Panc1 (cell line): Measurements from ENCODE around the gene FAM50B.

Source experiments
- POLR2AphosphoS5 ChIP-seq: IDR thresholded peaks from 2 replicates; pipeline ENCODE4 v1.6.1; 2012; ENCODE audit warnings: mild to moderate bottlenecking, low read depth, low read length, moderate library complexity
- TF ChIP-seq, protein P1 (sequence below), 2 experiments: IDR thresholded peaks; 2 replicates each; pipeline ENCODE4 v1.6.1; 2011 to 2012; ENCODE audit warnings: low read depth in 2 of 2, control low read depth in 1 of 2, low read length in 1 of 2, mild to moderate bottlenecking in 1 of 2, moderate library complexity in 1 of 2; ENCODE audit not compliant: insufficient read depth in 1 of 2

DNA sequence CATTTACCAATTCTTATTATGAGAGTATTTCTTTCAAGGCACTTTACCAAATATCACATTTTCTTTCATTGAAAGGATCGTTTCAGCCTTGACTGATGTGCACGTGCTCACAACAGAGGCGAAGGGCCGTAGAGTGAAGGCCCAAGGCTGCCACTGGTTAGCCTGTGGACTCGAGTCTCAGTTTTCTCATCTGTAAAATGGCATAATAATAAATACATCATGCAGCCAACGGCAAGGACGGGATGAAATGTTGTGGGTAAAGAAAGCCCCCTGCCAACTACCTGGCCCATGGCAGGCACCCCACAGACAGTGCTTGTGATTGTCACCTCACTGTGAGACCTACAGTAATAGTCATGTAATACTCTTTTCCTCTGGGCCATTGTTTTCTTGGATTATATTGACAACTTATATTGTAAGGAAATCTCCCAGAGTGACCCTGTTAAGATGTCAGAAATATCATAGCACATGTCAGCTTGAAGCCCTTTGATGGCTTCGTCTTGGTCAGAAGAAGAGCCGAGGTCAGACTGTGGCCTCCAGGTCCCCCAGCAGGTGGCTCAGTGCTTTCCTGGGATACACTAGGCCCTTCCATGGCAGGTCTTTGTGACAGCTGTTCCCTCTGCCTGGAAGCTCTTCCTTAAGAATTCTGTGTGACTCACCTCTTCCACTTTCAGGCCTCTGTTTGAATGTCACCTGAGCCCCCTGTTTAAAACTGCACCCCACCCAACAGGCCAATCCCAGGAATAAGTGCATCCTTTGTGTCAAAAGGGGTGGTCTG lies 36.3 kb downstream of the FAM50B start:
- TF ChIP-seq, protein P1, sequence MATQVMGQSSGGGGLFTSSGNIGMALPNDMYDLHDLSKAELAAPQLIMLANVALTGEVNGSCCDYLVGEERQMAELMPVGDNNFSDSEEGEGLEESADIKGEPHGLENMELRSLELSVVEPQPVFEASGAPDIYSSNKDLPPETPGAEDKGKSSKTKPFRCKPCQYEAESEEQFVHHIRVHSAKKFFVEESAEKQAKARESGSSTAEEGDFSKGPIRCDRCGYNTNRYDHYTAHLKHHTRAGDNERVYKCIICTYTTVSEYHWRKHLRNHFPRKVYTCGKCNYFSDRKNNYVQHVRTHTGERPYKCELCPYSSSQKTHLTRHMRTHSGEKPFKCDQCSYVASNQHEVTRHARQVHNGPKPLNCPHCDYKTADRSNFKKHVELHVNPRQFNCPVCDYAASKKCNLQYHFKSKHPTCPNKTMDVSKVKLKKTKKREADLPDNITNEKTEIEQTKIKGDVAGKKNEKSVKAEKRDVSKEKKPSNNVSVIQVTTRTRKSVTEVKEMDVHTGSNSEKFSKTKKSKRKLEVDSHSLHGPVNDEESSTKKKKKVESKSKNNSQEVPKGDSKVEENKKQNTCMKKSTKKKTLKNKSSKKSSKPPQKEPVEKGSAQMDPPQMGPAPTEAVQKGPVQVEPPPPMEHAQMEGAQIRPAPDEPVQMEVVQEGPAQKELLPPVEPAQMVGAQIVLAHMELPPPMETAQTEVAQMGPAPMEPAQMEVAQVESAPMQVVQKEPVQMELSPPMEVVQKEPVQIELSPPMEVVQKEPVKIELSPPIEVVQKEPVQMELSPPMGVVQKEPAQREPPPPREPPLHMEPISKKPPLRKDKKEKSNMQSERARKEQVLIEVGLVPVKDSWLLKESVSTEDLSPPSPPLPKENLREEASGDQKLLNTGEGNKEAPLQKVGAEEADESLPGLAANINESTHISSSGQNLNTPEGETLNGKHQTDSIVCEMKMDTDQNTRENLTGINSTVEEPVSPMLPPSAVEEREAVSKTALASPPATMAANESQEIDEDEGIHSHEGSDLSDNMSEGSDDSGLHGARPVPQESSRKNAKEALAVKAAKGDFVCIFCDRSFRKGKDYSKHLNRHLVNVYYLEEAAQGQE (IDR thresholded peaks at IDR 0.05; ENCODE audit: insufficient read depth in 1 of 2, low read depth in 2 of 2, low read length in 1 of 2): no peak
- no peak for TF ChIP-seq POLR2AphosphoS5
